WTC11 (cell line): Measurements from ENCODE around the gene PRSS16. TPM values are rescaled to one million over a fixed set of nuclear protein-coding genes. Genes with fewer than 3 reads are reported as not detected.
"Not testable (repeated sequence)": the region's sequence is repeated elsewhere in the genome, so short reads cannot be mapped to it uniquely, and the experiment has no call there.

Experiments used
- ATAC-seq: fragments of 200-7000 bp; cut with Tn5 transposase; 2 replicates; pipeline ENCODE4 v1.10.0; 2021; ENCODE audit warnings: mild to moderate bottlenecking, moderate library complexity
- CTCF ChIA-PET: fragments of 300-600 bp; sonication (Branson Sonifier 250); formaldehyde crosslinking; loops from one replicate; lab custom pipeline; 2021; ENCODE audit warnings: antibody characterized with exemption; lab: Charles Lee
- POLR2A ChIA-PET: fragments of 350-600 bp; sonication (Branson Sonifier 250); formaldehyde crosslinking; loops from one replicate; lab custom pipeline; 2021; ENCODE audit warnings: antibody characterized with exemption; lab: Charles Lee
- DNase-seq: peaks from one replicate; pipeline ENCODE4 v3.0.0; 2021; ENCODE audit warnings: low spot score
- H3K27ac Mint-ChIP-seq: 2 replicates; pipeline ENCODE4 v1.8.0; 2021; ENCODE audit warnings: mixed read lengths
- H3K27me3 Mint-ChIP-seq: 2 replicates; pipeline ENCODE4 v1.8.0; 2021; ENCODE audit warnings: low read depth, mild to moderate bottlenecking, moderate library complexity, mixed read lengths
- H3K36me3 Mint-ChIP-seq: 2 replicates; pipeline ENCODE4 v1.8.0; 2021; ENCODE audit warnings: mixed read lengths
- H3K4me1 Mint-ChIP-seq: 2 replicates; pipeline ENCODE4 v1.8.0; 2022; ENCODE audit warnings: mixed read lengths
- H3K4me3 Mint-ChIP-seq: 2 replicates; pipeline ENCODE4 v1.8.0; 2021; ENCODE audit warnings: mild to moderate bottlenecking, moderate library complexity, mixed read lengths
- H3K9me3 Mint-ChIP-seq: 2 replicates; pipeline ENCODE4 v1.8.0; 2021; ENCODE audit warnings: mixed read lengths
- CBFB ChIP-seq: sonication (generic); formaldehyde crosslinking; IDR thresholded peaks from 2 replicates; pipeline ENCODE4 v1.8.1; 2022; ENCODE audit warnings: mild to moderate bottlenecking, low read depth, missing genetic modification reagents
- ELF4 ChIP-seq: sonication (generic); formaldehyde crosslinking; IDR thresholded peaks from 2 replicates; pipeline ENCODE4 v1.8.1; 2022; ENCODE audit warnings: low read depth, mild to moderate bottlenecking, moderate library complexity, missing genetic modification reagents
- JUN ChIP-seq: sonication (generic); formaldehyde crosslinking; IDR thresholded peaks from 2 replicates; pipeline ENCODE4 v1.8.0; 2023; ENCODE audit warnings: mild to moderate bottlenecking, missing genetic modification reagents
- MYBL2 ChIP-seq: sonication (generic); formaldehyde crosslinking; IDR thresholded peaks from 2 replicates; pipeline ENCODE4 v1.8.1; 2023; ENCODE audit warnings: mild to moderate bottlenecking, moderate library complexity, missing genetic modification reagents
- NR3C1 ChIP-seq: sonication (generic); formaldehyde crosslinking; conservative IDR thresholded peaks from 2 replicates; pipeline ENCODE4 v1.8.1; 2023; ENCODE audit warnings: low read depth, mild to moderate bottlenecking, missing genetic modification reagents
- SOX15 ChIP-seq: fragments of 250-450 bp; sonication (Bioruptor Pico); IDR thresholded peaks from 2 replicates; pipeline ENCODE4 v1.9.0; 2021; ENCODE audit warnings: mild to moderate bottlenecking
- ZNF263 ChIP-seq: sonication (generic); formaldehyde crosslinking; IDR thresholded peaks from 2 replicates; pipeline ENCODE4 v1.8.1; 2022; ENCODE audit warnings: low read depth, mild to moderate bottlenecking, moderate library complexity, missing genetic modification reagents
- total RNA-seq: library from RNA; stranded (reverse); gene quantifications from 3 replicates; pipeline ENCODE4 v1.2.3, GENCODE V29; 2021
- TF ChIP-seq, protein P1 (sequence below): sonication (generic); formaldehyde crosslinking; IDR thresholded peaks from 2 replicates; pipeline ENCODE4 v1.8.1; 2022; ENCODE audit warnings: mild to moderate bottlenecking, missing genetic modification reagents, moderate library complexity, borderline replicate concordance
- TF ChIP-seq, protein P2 (sequence below): fragments of 250-450 bp; sonication (Bioruptor Pico); IDR thresholded peaks from 2 replicates; pipeline ENCODE4 v1.9.0; 2021; ENCODE audit warnings: mild to moderate bottlenecking, borderline replicate concordance
- TF ChIP-seq, protein P3 (sequence below): sonication (generic); formaldehyde crosslinking; IDR thresholded peaks from 2 replicates; pipeline ENCODE4 v1.8.1; 2023; ENCODE audit warnings: mild to moderate bottlenecking, moderate library complexity, missing genetic modification reagents
- TF ChIP-seq, protein P4 (sequence below): sonication (generic); formaldehyde crosslinking; IDR thresholded peaks from 2 replicates; pipeline ENCODE4 v1.8.1; 2022; ENCODE audit warnings: low read depth, missing genetic modification reagents, borderline replicate concordance
- TF ChIP-seq, protein P5 (sequence below): sonication (generic); formaldehyde crosslinking; IDR thresholded peaks from 2 replicates; pipeline ENCODE4 v1.8.1; 2022; ENCODE audit warnings: low read depth, mild to moderate bottlenecking, moderate library complexity, missing genetic modification reagents, borderline replicate concordance

PRSS16 gene
- total RNA-seq, 1 experiment from 2014 or later: 18.5 TPM

DNA sequence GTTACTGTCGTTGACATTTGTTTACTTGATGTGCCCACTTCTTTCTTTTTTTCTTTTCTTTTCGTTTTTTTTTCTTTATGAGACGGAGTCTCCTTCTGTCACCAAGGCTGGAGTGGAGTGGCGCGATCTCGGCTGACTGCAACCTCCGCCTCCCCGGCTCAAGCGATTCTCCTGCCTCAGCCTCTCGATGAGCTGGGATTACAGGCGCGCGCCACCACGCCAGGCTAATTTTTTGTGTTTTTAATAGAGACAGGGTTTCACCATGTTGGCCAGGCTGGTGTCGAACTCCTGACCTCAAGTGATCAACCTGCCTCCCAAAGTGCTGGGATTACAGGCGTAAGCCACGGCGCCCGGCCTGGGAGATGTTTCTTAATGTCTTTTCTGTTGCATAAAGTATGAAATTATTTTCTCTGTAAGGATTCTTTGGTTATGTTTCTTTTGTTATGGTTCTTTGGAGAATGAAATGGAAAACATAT, 33.3 kb upstream of the PRSS16 start (continued):
- TF ChIP-seq, protein P1, sequence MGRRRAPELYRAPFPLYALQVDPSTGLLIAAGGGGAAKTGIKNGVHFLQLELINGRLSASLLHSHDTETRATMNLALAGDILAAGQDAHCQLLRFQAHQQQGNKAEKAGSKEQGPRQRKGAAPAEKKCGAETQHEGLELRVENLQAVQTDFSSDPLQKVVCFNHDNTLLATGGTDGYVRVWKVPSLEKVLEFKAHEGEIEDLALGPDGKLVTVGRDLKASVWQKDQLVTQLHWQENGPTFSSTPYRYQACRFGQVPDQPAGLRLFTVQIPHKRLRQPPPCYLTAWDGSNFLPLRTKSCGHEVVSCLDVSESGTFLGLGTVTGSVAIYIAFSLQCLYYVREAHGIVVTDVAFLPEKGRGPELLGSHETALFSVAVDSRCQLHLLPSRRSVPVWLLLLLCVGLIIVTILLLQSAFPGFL (CRISPR knock-in tag): no peak
- TF ChIP-seq, protein P2, sequence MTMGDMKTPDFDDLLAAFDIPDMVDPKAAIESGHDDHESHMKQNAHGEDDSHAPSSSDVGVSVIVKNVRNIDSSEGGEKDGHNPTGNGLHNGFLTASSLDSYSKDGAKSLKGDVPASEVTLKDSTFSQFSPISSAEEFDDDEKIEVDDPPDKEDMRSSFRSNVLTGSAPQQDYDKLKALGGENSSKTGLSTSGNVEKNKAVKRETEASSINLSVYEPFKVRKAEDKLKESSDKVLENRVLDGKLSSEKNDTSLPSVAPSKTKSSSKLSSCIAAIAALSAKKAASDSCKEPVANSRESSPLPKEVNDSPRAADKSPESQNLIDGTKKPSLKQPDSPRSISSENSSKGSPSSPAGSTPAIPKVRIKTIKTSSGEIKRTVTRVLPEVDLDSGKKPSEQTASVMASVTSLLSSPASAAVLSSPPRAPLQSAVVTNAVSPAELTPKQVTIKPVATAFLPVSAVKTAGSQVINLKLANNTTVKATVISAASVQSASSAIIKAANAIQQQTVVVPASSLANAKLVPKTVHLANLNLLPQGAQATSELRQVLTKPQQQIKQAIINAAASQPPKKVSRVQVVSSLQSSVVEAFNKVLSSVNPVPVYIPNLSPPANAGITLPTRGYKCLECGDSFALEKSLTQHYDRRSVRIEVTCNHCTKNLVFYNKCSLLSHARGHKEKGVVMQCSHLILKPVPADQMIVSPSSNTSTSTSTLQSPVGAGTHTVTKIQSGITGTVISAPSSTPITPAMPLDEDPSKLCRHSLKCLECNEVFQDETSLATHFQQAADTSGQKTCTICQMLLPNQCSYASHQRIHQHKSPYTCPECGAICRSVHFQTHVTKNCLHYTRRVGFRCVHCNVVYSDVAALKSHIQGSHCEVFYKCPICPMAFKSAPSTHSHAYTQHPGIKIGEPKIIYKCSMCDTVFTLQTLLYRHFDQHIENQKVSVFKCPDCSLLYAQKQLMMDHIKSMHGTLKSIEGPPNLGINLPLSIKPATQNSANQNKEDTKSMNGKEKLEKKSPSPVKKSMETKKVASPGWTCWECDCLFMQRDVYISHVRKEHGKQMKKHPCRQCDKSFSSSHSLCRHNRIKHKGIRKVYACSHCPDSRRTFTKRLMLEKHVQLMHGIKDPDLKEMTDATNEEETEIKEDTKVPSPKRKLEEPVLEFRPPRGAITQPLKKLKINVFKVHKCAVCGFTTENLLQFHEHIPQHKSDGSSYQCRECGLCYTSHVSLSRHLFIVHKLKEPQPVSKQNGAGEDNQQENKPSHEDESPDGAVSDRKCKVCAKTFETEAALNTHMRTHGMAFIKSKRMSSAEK (CRISPR knock-in tag): no peak
- TF ChIP-seq SOX15: no peak
- TF ChIP-seq, protein P3, sequence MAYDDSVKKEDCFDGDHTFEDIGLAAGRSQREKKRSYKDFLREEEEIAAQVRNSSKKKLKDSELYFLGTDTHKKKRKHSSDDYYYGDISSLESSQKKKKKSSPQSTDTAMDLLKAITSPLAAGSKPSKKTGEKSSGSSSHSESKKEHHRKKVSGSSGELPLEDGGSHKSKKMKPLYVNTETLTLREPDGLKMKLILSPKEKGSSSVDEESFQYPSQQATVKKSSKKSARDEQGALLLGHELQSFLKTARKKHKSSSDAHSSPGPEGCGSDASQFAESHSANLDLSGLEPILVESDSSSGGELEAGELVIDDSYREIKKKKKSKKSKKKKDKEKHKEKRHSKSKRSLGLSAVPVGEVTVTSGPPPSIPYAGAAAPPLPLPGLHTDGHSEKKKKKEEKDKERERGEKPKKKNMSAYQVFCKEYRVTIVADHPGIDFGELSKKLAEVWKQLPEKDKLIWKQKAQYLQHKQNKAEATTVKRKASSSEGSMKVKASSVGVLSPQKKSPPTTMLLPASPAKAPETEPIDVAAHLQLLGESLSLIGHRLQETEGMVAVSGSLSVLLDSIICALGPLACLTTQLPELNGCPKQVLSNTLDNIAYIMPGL (CRISPR knock-in tag): no peak
- TF ChIP-seq, protein P4, sequence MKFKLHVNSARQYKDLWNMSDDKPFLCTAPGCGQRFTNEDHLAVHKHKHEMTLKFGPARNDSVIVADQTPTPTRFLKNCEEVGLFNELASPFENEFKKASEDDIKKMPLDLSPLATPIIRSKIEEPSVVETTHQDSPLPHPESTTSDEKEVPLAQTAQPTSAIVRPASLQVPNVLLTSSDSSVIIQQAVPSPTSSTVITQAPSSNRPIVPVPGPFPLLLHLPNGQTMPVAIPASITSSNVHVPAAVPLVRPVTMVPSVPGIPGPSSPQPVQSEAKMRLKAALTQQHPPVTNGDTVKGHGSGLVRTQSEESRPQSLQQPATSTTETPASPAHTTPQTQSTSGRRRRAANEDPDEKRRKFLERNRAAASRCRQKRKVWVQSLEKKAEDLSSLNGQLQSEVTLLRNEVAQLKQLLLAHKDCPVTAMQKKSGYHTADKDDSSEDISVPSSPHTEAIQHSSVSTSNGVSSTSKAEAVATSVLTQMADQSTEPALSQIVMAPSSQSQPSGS: no peak
- TF ChIP-seq, protein P5, sequence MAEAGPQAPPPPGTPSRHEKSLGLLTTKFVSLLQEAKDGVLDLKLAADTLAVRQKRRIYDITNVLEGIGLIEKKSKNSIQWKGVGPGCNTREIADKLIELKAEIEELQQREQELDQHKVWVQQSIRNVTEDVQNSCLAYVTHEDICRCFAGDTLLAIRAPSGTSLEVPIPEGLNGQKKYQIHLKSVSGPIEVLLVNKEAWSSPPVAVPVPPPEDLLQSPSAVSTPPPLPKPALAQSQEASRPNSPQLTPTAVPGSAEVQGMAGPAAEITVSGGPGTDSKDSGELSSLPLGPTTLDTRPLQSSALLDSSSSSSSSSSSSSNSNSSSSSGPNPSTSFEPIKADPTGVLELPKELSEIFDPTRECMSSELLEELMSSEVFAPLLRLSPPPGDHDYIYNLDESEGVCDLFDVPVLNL (CRISPR knock-in tag): no peak
- no peak for TF ChIP-seq JUN (CRISPR knock-in tag)
- no peak for TF ChIP-seq ZNF263 (CRISPR knock-in tag)
- TF ChIP-seq NR3C1 (CRISPR knock-in tag): no peak

DNA sequence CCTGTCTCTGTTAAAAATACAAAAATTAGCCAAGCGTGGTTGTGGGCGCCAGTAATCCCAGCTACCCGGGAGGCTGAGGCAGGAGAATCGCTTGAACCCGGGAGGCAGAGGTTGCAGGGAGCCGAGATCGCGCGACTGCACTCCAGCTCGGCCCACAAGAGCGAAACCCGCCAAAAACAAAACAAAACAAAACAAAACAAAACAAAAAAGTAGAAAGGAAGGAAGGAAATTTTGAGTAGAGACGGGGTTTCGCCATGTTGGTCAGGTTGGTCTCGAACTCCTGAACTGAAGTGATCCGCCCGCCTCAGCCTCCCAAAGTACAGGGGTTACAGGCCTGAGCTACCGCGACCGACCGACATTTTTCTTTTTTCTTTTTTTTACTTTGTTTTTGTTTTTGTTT, 30.6 kb upstream of the PRSS16 start:
- CTCF ChIA-PET: interaction anchor here (0.8 kb wide), 2 partner anchors 11 to 280 kb away, joined by 3 read pairs; no protein-coding TSS in a partner anchor
- ATAC-seq (no peak), DNase-seq (no peak)
- no peaks in the 10 kb centered on the region for H3K9me3 Mint-ChIP-seq
- TF ChIP-seq MYBL2 (CRISPR knock-in tag) (no peak), ELF4 (CRISPR knock-in tag) (no peak), CBFB (CRISPR knock-in tag) (no peak)
- H3K4me1 Mint-ChIP-seq: peaks cover under 1% of the 10 kb centered on the region; the same call in 1 of the 2 replicates
- POLR2A ChIA-PET: no interaction called here
- H3K36me3 Mint-ChIP-seq: no peaks in the 10 kb centered on the region
- no peak overlapping the region for H3K4me3 Mint-ChIP-seq
- no peak overlapping the region for H3K27ac Mint-ChIP-seq
- no peaks in the 10 kb centered on the region; the same call in 1 of the 2 replicates for H3K27me3 Mint-ChIP-seq

DNA sequence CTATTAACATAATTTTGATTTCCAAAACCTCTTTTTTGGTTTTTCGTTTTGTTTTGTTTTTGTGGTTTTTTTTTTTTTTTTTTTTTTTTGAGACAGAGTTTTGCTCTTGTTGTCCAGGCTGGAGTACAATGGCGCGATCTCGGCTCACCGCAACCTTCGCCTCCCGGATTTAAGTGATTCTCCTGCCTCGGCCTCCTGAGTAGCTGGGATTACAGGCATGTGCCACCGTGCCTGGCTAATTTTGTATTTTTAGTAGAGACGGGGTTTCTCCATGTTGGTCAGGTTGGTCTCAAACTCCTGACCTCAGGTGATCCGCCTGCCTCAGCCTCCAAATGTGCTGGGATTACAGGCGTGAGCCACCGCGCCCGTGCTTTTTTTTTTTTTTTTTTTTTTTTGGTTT, 24.5 kb upstream of the PRSS16 start:
- CTCF ChIA-PET: interaction anchor here (0.6 kb wide), 1 partner anchor 944 kb away, joined by 4 read pairs; no protein-coding TSS in a partner anchor
- ATAC-seq, H3K36me3 Mint-ChIP-seq, H3K4me3 Mint-ChIP-seq, H3K9me3 Mint-ChIP-seq, H3K4me1 Mint-ChIP-seq, POLR2A ChIA-PET, H3K27ac Mint-ChIP-seq, H3K27me3 Mint-ChIP-seq, DNase-seq: not testable (repeated sequence)
